Epidermal melanocyte (primary cell): ENCODE measurements around the gene UNC45A.

ENCODE experiments used
- DNase-seq: peaks from one replicate; pipeline ENCODE4 v3.0.0; 2011; ENCODE audit warnings: low spot score; ENCODE audit not compliant: insufficient read length

UNC45A gene

DNA sequence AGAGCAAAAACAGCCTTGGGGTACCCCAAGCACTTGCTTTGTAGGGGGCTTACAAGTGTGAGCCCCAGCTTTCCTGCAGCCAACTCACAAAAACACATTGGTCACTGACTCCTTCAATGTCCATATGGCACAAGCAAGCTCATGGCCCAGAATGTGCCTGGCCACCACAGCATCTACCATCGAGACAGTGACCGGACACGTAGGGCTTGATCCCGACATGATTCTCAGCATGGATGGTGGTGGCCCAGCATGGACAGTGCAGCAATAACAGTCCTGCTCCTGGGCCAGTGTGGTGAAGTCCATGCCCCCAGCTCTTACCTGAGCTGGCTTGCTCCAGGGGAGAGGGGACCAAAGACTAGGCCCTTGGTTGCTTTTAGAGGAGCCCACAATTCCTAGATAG, 6.0 kb downstream of the UNC45A start:
- DNase-seq, result no peak

DNA sequence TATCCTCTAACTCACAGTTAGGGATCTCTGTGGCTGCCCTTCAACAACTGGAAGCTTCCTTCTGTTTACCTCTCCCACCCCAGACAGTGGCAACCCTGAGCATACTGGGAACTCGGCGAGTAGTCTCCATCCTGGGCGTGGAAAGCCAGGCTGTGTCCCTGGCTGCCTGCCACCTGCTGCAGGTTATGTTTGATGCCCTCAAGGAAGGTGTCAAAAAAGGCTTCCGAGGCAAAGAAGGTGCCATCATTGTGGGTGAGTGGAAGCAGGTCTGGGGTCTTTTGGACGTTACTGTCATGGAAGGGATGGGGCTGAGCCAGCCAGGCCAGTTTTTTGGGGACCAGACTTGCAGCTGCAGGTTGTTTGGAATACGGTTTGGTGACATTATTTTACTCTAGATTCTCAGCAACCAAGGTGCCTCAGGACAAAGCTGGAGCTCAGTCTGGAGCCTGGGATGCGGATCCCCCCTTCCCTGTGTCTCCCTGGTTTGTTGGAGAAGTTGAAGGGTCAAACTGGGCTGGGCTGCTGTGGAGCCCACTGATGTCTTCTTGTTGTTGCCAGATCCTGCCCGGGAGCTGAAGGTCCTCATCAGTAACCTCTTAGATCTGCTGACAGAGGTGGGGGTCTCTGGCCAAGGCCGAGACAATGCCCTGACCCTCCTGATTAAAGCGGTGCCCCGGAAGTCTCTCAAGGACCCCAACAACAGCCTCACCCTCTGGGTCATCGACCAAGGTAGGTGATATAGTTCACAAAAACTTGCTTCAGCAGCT, 7.5 kb downstream of the UNC45A start:
- DNase-seq, result no peak

DNA sequence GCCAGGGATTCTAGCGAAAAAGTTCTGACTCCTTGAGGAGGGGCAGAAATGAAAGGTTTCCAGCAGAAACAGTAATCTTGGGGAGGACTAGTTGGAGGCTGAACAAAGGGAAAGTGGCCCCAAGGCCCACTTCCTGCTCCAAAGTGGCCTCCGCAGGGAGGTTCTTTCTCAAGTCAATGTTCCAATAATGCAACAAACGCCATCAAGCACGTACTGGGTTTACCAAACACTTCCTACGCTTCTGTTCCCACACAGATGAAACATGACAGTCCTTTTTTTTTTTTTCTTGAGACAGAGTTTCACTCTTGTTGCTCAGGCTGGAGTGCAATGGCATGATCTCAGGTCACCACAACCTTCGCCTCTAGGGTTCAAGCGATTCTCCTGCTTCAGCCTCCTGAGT, 10.0 kb downstream of the UNC45A start:
- DNase-seq, result no peak

DNA sequence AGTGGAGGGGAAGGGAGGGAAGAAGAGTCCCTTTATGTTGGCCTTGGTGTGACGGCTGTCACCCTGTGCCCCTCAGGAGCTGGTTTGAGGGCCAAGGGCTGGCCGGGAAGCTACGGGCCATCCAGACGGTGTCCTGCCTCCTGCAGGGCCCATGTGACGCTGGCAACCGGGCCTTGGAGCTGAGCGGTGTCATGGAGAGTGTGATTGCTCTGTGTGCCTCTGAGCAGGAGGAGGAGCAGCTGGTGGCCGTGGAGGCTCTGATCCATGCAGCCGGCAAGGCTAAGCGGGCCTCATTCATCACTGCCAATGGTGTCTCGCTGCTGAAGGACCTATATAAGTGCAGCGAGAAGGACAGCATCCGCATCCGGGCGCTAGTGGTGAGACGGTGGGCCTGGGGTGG, 11.5 kb downstream of the UNC45A start:
- no peak for DNase-seq

DNA sequence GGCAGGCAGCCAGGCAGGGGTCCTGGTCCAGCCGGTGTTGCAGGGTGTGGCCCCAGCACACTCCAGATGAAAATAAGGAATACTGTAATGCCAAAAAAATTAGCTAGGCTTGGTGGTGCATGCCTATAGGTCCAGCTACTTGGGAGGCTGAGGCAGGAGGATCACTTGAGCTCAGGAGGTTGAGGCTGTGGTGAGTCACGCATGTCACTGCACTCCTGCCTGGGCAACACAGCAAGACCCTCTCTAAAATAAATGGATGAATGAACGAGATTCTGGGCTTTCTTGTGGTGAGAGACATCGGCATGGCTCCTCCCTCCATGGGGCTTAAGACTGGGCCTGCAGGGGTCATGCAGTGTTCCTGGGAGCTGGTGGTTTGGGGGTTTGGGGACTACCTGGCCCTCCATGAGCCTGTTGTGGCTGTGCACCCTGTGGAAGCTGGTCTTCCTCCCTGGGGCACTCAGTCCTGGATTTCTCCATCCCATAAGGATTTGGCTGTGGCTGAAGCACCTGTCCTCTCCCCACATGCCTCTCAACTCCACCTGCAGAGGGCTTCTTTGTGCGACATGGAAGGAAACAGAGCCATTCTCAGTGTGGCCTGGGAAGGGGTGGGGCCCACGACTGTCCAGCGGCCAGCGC, 12.0 kb downstream of the UNC45A start:
- DNase-seq, result no peak

DNA sequence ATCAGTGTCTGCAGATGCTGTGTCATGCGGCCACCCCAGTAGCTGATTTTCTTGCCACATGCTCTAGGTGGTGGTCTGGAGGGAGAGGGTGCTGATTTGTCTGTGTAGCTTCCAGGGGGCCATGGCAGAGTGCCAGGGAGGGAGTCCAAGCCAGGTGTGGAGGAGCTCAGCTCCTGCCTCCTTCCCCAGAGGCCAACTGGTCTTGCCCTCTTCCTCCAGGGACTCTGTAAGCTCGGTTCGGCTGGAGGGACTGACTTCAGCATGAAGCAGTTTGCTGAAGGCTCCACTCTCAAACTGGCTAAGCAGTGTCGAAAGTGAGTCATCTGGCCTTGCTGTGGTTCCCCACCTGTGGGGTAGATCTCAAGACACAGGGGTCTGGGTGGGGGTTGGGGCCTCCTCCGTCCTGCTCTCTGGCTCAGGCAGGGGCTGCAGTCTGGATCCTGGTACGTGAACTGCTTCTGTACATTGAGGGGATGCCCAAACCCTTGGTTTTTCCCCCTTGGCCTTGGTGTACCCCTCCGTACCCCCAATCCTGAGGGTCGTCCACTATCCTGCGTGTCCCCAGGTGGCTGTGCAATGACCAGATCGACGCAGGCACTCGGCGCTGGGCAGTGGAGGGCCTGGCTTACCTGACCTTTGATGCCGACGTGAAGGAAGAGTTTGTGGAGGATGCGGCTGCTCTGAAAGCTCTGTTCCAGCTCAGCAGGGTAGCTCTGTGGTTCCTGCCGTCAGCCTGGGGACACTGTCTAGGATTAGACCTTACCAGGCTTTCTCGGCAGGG, 12.7 kb downstream of the UNC45A start:
- DNase-seq, result no peak

DNA sequence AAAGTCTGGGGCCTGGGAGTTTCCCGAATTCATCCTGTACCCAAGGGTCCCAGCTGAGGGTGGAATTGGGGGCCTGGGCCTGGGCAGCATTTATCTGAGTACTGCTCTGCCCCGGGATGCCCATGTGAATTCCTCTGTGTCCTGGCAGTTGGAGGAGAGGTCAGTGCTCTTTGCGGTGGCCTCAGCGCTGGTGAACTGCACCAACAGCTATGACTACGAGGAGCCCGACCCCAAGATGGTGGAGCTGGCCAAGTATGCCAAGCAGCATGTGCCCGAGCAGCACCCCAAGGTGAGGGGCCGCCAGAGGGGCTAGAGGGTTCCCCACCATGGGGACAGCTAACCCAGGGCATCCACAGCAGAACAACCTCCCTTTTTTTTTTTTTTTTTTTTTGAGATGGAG, 13.4 kb downstream of the UNC45A start:
- no peak for DNase-seq

DNA sequence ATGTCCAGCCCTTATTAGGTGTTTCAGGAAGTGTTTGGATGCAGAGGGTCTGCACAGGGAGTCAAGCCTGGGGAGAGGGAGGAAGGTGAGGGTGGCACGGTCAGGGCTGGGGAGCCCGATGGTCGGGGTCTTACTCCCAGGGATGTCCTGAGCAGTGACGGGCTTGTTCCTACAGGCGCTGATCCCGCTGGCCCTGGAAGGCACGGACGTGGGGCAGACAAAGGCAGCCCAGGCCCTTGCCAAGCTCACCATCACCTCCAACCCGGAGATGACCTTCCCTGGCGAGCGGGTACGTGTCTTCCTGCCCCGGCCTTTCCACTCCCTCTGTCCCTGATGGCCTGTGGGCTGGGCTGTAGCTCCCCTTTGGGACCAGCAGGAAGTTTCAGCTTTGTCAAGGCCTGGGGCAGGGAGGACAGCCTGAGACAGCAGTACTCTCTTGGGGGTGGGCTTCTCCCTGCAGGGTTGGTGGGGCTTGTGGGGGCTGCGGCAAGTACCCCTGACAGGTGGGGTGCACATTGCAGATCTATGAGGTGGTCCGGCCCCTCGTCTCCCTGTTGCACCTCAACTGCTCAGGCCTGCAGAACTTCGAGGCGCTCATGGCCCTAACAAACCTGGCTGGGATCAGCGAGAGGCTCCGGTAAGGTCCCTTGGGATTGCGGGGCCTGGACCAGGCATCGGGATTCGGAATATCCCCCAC, 15.0 kb downstream of the UNC45A start:
- DNase-seq, result no peak

DNA sequence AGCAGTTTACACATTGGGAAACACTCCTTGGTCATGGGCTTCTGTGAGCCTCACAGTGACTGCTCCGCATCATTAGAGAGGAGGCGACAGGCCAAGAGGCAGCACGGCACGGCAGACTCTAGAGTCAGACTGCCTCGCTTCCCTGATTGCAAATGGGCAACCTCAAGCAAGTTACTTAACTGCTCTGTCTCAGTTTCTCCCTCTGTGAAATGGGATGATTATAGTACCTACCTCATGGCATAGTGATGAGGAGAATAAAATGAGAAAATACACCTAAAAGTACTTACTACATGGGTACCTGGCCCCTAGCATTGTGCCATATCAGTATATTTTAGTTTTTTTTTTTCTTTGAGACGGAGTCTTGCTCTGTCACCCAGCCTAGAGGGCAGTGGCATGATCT, 15.6 kb downstream of the UNC45A start:
- DNase-seq, result no peak

DNA sequence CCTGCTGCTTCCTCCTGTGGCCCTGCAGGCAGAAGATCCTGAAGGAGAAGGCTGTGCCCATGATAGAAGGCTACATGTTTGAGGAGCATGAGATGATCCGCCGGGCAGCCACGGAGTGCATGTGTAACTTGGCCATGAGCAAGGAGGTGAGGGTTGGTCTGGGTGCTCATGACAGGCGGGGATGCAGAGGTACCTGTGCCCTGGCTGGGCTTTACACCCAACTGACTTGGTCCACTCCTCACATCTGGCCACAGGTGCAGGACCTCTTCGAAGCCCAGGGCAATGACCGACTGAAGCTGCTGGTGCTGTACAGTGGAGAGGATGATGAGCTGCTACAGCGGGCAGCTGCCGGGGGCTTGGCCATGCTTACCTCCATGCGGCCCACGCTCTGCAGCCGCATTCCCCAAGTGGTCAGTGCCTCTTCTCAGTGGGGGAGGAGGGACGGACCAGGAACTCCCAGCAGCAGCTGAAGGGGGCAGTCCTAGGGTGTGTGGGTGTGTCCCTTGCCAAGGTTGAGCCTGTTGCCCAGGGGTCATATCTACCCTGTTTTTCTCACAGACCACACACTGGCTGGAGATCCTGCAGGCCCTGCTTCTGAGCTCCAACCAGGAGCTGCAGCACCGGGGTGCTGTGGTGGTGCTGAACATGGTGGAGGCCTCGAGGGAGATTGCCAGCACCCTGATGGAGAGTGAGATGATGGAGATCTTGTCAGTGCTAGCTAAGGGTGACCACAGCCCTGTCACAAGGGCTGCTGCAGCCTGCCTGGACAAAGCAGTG, 18.0 kb downstream of the UNC45A start:
- DNase-seq, result no peak

DNA sequence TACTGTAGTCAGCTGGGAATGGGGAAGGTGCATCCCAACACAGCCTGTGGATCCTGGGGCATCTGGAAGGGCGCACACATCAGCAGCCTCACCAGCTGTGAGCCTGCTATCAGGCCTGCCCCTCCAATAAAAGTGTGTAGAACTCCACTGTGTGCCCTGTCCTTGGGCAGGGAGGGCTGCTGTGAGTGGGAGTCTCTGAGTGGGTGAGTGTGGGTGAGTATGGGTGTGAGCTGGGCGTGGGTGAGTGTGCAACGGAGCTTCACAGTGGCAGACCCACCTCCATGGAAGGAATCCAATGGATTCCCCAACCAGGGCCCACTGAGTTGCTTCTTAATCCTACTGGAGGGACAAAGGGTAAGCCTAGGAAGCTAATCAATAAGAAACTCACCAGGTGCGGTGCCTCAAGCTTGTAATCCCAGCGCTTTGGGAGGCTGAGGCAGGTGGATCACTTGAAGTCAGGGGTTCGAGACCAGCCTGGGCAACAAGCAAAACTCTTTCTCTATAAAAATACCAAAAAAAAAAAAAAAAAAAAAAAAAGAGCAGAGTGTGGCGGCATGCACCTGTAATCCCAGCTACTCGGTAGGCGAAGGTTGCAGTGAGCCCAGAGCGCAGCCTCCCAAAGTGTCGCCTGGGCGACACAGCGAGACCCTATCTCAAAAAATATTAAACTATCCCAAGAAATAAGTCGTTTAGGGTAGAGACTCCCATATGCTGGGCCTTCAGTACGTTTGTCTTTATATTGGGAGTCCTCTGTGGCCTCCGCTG, 19.0 kb downstream of the UNC45A start:
- no peak for DNase-seq

DNA sequence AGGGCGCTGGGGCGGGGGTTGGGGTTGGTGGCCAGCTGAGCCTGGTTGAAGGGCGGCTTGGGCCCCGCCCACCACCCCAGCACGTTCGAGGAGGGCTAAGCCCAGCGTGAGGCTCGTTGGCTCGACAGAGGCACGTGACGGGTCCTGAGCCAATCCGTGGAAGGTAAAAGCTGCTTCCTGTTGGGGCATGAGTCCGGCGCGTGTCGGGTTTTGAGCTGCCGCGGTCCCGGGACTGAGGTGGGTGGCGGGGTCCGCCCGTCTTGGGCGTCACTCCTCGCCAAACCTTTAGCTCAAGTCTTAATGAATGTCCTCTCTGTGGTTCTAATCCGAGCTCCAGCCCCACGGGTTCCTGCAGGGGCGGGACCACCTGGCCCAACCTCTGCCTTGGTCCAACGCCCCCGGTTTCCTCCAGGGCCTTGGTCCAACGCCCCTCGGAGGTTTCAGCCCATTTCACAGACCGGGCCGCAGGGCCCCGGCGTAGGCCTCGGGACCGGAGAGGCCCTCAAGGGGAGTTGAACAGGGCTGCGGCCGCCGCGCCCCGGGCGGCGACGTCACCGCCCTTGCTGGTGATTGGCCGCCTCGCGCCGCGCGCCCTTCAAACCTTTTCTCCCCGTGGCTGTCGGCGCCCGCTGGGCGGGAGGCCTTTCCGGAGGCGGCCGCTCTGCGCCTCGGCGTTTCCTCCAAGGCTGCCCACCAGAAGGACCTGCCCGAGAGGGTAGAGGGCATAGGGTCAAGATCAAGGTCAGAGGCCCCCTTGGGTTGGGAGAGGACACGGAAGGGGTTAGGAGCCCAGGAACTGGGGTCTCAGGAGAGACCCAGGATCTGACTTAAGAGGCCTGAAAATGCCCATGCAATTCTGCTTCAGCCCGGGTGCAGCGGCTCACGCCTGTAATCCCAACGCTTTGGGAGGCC, 19.9 kb downstream of the UNC45A start, which contains the start of gene RCCD1:
Gene RCCD1, plus strand, starts transcription at position 173 of the 912 bp plus-strand sequence. CDS start 1,851 bp downstream, outside the sequence.
- DNase-seq, result peak; percentile 100

DNA sequence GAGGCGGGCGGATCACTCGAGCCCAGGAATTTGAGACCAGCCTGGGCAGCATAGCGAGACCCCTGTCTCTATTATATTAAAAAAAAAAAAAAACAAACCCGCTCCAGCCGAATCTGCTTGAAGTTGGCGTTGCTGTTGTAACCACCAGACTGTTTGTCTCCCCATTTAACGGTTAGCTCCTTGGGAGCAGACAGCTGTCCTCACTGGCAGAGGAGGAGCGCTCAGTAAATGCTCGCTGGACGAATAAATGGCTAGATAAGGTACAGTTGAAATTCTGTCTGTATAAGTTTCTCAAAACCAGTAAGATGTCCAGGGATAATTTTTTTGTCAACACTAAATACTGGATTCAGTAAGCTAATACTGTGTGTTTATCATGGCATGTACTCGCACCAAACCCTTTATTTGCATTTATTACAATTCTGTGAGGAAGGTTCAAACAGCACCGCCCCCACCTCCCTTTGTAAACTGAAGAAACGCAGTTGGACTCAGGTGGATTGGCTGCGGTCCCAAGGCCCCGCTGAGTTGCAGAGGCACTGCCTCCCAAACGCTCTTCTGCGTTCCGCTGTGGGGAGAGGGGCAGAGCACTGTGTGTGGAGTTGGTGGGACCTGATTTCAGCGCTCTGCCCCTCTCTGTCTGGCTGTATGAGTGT, 20.7 kb downstream of the UNC45A start:
- no peak for DNase-seq

DNA sequence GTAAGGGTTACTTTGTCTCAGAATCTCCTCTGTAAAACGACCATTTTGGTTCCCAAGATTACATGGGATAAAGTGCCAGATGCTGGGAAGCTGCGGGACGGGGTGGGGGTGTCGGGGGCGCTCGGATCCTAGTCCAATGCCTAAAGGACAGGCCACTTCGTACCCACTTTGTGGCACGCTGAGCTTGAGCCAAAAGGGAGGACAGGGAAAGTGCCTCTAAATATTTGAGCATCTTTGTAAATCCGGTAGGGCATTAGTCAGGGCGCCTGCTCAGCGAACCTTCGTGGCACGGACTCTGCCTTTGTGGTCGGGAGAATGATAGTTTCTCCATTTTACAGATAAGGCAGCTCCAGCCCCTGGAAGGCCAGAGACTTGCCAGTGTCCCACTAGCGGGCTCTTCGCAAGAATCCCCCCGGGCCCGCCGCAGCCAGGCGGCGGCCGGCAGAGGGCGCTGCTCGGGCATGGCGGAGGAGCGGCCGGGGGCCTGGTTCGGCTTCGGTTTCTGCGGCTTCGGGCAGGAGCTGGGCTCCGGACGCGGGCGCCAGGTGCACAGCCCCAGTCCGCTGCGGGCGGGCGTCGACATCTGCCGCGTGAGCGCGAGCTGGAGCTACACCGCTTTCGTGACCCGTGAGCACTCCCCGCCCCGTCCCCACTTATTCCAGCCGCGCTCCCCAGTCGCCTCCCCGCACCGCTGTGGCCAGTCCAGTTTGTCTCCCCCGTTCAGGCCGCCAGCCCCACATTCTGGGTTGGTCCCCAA, 21.4 kb downstream of the UNC45A start:
- DNase-seq, result peak; percentile 92

DNA sequence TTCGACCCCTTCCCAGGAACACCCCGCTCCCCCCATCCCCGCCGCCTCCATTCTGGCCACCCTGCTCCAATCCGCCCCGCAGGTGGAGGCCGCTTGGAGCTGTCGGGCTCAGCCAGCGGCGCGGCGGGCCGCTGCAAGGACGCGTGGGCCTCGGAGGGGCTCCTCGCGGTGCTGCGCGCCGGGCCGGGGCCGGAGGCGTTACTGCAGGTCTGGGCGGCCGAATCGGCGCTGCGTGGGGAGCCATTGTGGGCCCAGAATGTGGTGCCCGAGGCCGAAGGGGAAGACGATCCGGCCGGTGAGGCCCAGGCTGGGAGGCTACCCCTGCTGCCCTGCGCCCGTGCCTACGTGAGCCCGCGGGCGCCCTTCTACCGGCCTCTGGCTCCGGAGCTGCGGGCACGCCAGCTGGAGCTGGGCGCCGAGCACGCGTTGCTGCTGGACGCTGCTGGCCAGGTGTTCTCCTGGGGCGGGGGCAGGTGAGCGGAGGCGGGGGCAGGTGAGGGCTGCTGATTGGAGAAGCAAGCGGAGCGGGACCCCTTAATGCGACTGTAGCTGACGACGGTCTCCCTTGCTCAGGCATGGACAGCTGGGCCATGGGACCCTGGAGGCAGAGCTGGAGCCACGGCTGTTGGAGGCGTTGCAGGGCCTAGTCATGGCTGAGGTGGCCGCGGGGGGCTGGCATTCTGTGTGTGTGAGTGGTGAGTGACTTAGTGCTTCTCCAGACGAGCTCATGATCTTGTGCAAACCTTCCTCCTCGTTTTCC, 22.1 kb downstream of the UNC45A start:
- DNase-seq, result no peak

DNA sequence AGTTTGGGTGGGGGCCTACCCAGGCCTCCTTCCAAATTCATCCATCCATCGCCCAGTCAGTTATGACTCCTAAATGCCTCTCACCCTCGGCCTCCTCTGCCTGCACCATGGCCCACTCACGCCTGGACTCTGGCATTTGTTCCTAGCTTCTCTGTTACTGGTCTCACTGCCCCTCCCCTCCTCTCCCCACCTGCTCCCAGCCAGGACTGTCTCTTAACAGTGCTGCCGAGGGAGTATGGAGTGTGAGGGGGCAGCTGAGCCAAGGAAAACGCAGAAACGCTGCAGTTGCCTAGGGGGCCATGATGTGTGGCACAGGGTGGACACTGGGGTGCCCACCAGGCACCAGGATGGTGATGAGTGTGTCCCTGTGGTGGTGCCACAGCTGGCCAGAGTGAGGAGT, 22.7 kb downstream of the UNC45A start:
- DNase-seq, result no peak

DNA sequence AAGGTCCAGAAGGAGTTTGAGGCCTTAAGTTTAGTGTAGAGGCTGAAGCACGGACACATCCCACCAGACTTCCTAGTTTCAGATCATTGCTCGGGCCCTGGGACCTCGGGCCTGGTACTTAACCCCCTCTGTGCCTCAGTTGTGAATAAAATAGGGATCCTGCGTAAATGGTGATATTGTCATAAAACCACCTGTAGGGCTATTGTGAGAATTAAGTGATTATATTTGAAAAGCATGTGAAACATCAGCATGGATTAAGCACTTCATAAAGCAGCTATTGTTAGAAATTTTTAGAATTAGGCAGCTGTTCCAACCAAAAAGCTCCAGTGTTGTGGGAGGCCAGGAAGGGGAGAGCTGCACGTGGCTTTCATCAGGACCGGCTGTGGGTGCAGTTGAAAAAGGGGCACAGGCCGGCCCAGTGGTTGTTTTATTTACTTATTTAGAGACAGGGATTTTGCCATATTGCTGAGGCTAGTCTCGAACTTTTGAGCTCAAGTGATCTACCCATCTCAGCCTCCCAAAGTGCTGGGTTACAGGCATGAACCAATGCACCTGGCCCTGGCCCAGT, 24.0 kb downstream of the UNC45A start:
- DNase-seq, result no peak
